Neural cell (in vitro differentiated cells): ENCODE results near the gene RNU7-1. TPM values are rescaled to one million over a fixed set of nuclear protein-coding genes. Genes with fewer than 3 reads are reported as not detected.

Experiments used
- H2AFZ ChIP-seq: fragments of 200-600, 300-800 bp; sonication (generic), shearing (Covaris generic); 2 replicates; pipeline ENCODE4 v1.6.0; 2014; ENCODE audit warnings: low read depth, mild to moderate bottlenecking, antibody characterized with exemption, low read length, moderate library complexity
- H3F3A ChIP-seq: fragments of 200-600 bp; shearing (Covaris generic); 2 replicates; pipeline ENCODE4 v1.6.1; 2016; ENCODE audit warnings: mild to moderate bottlenecking, moderate library complexity, mixed read lengths, antibody characterized with exemption, low read length; ENCODE audit not compliant: insufficient read depth, poor library complexity, severe bottlenecking
- H3K27ac ChIP-seq: fragments of 200-600, 300-800 bp; sonication (generic), shearing (Covaris generic); 2 replicates; pipeline ENCODE4 v1.5.1; 2014; ENCODE audit warnings: mild to moderate bottlenecking, low read length, moderate library complexity
- H3K27me3 ChIP-seq: fragments of 300-800, 200-600 bp; sonication (generic), shearing (Covaris generic); 2 replicates; pipeline ENCODE4 v1.6.0; 2014; ENCODE audit warnings: mild to moderate bottlenecking, low read depth, low read length, moderate library complexity; ENCODE audit not compliant: insufficient read depth
- H3K36me3 ChIP-seq: fragments of 300-800, 200-600 bp; sonication (generic), shearing (Covaris generic); 2 replicates; pipeline ENCODE4 v1.5.1; 2014; ENCODE audit warnings: mild to moderate bottlenecking, antibody characterized with exemption, low read length, moderate library complexity; ENCODE audit not compliant: insufficient read depth
- H3K4me2 ChIP-seq: fragments of 300-800, 200-600 bp; sonication (generic), shearing (Covaris generic); 2 replicates; pipeline ENCODE4 v1.6.0; 2014; ENCODE audit warnings: mild to moderate bottlenecking, low read length
- H3K4me3 ChIP-seq: fragments of 300-800, 200-600 bp; sonication (generic), shearing (Covaris generic); 2 replicates; pipeline ENCODE4 v1.5.1; 2014; ENCODE audit warnings: mild to moderate bottlenecking, low read length, moderate library complexity
- H3K79me2 ChIP-seq: fragments of 200-600 bp; shearing (Covaris generic); replicated peaks from 2 replicates; pipeline ENCODE4 v1.6.0; 2014; ENCODE audit warnings: mild to moderate bottlenecking, low read length, moderate library complexity; ENCODE audit not compliant: insufficient read depth
- H3K9ac ChIP-seq: fragments of 300-800, 200-600 bp; sonication (generic), shearing (Covaris generic); 2 replicates; pipeline ENCODE4 v1.6.1; 2016; ENCODE audit warnings: mild to moderate bottlenecking, low read length, mixed read lengths
- H3K9me2 ChIP-seq: fragments of 200-600 bp; shearing (Covaris generic); 2 replicates; pipeline ENCODE4 v1.6.1; 2016; ENCODE audit warnings: mild to moderate bottlenecking, low read length, mixed read lengths; ENCODE audit not compliant: insufficient read depth
- H3K9me3 ChIP-seq: fragments of 200-600, 300-800 bp; sonication (generic), shearing (Covaris generic); 2 replicates; pipeline ENCODE4 v1.6.1; 2016; ENCODE audit warnings: mild to moderate bottlenecking, mixed run types, low read length, moderate library complexity, mixed read lengths
- H4K20me1 ChIP-seq: fragments of 200-600 bp; shearing (Covaris generic); 2 replicates; pipeline ENCODE4 v1.6.1; 2016; ENCODE audit warnings: mild to moderate bottlenecking, mixed run types; ENCODE audit not compliant: insufficient read depth
- EP300 ChIP-seq: fragments of 450-650 bp; conservative IDR thresholded peaks from 2 replicates; pipeline ENCODE4 v1.6.1; 2014; ENCODE audit warnings: antibody characterized with exemption, mild to moderate bottlenecking, moderate library complexity; ENCODE audit not compliant: poor library complexity, severe bottlenecking
- POLR2AphosphoS5 ChIP-seq: IDR thresholded peaks from 2 replicates; pipeline ENCODE4 v1.6.1; 2012
- RAD21 ChIP-seq: fragments of 450-650 bp; conservative IDR thresholded peaks from 2 replicates; pipeline ENCODE4 v1.6.1; 2014; ENCODE audit warnings: antibody characterized with exemption, mild to moderate bottlenecking, moderate library complexity
- SMC3 ChIP-seq: fragments of 450-650 bp; conservative IDR thresholded peaks from 2 replicates; pipeline ENCODE4 v1.6.1; 2014; ENCODE audit warnings: antibody characterized with exemption, mild to moderate bottlenecking, moderate library complexity; ENCODE audit not compliant: poor library complexity
- polyA plus RNA-seq: library from polyadenylated mRNA; depleted of rRNA; stranded (reverse); fragments of >200 nt; gene quantifications from 2 replicates; pipeline ENCODE4 v1.2.3, GENCODE V29; 2014
- TF ChIP-seq, protein P1 (sequence below): IDR thresholded peaks from 2 replicates; pipeline ENCODE4 v1.6.1; 2012; ENCODE audit warnings: borderline replicate concordance

The RNU7-1 gene
- polyA plus RNA-seq, 1 donor from 2014 or later, result not detected

- TF ChIP-seq POLR2AphosphoS5, result no peak
These were observed 10.9 kb downstream of the RNU7-1 start (continued) for GRCh38 chr12:6954316-6955107.

DNA sequence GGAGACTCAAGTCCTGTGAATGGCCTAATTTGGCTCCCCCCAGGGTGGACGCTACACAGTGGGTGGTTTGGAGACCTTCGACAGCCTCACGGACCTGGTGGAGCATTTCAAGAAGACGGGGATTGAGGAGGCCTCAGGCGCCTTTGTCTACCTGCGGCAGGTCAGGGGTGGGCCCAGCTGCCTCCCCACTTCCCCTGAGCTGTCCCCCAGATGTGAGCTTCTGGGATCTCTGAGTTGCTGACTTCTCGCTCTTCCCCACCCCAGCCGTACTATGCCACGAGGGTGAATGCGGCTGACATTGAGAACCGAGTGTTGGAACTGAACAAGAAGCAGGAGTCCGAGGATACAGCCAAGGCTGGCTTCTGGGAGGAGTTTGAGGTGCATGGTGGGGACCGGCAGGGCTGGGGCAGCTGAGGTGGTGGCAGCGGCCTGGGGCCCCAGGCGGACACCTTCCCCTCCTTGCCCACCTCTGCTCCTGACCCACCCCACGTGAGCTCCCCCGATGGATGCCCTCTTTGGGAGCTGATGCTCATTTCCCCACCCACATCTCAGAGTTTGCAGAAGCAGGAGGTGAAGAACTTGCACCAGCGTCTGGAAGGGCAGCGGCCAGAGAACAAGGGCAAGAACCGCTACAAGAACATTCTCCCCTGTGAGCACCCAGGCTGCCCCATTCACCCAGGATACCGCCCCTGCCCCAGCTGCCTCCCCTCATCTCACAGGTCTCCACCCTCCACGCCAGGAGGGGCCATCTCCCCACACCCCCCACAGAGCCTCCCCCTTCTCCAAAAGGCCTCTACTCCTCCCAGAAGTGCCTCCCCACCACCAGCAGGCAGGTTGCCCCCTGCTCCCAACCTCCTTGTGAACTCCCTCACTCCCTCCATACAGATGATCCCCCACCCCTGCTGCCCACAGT is 11.7 kb downstream of the RNU7-1 start:
- no peaks in the 10 kb centered on the region for H3K36me3 ChIP-seq
- no peak for TF ChIP-seq POLR2AphosphoS5
- TF ChIP-seq RAD21, result no peak
- no peak for TF ChIP-seq EP300
- H3F3A ChIP-seq, result no peaks in the 10 kb centered on the region
- H3K27me3 ChIP-seq, result no peaks in the 10 kb centered on the region
- H2AFZ ChIP-seq, result no peak overlapping the region
- H3K4me3 ChIP-seq, result no peak overlapping the region
- no peak overlapping the region for H3K4me2 ChIP-seq
- no peak overlapping the region for H3K27ac ChIP-seq
- no peaks in the 10 kb centered on the region for H3K9me2 ChIP-seq
- H3K9me3 ChIP-seq, result no peaks in the 10 kb centered on the region
- H3K79me2 ChIP-seq, result no peaks in the 10 kb centered on the region
- H4K20me1 ChIP-seq, result no peaks in the 10 kb centered on the region
- H3K9ac ChIP-seq, result no peak overlapping the region

GRCh38 chr12:6956021-6956727 is 12.6 kb downstream of the RNU7-1 start:
- Histone ChIP-seq H3K4me2 (no peak overlapping the region), H3K9me3 (no peaks in the 10 kb centered on the region), H3K36me3 (no peaks in the 10 kb centered on the region), H3K79me2 (no peaks in the 10 kb centered on the region), H3K4me3 (no peak overlapping the region), H3K27me3 (no peaks in the 10 kb centered on the region), H2AFZ (no peak overlapping the region), H3K9me2 (no peaks in the 10 kb centered on the region), H4K20me1 (no peaks in the 10 kb centered on the region), H3K9ac (no peak overlapping the region), H3K27ac (no peak overlapping the region), H3F3A (no peaks in the 10 kb centered on the region)
- TF ChIP-seq, protein P1, sequence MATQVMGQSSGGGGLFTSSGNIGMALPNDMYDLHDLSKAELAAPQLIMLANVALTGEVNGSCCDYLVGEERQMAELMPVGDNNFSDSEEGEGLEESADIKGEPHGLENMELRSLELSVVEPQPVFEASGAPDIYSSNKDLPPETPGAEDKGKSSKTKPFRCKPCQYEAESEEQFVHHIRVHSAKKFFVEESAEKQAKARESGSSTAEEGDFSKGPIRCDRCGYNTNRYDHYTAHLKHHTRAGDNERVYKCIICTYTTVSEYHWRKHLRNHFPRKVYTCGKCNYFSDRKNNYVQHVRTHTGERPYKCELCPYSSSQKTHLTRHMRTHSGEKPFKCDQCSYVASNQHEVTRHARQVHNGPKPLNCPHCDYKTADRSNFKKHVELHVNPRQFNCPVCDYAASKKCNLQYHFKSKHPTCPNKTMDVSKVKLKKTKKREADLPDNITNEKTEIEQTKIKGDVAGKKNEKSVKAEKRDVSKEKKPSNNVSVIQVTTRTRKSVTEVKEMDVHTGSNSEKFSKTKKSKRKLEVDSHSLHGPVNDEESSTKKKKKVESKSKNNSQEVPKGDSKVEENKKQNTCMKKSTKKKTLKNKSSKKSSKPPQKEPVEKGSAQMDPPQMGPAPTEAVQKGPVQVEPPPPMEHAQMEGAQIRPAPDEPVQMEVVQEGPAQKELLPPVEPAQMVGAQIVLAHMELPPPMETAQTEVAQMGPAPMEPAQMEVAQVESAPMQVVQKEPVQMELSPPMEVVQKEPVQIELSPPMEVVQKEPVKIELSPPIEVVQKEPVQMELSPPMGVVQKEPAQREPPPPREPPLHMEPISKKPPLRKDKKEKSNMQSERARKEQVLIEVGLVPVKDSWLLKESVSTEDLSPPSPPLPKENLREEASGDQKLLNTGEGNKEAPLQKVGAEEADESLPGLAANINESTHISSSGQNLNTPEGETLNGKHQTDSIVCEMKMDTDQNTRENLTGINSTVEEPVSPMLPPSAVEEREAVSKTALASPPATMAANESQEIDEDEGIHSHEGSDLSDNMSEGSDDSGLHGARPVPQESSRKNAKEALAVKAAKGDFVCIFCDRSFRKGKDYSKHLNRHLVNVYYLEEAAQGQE, result no peak
- TF ChIP-seq SMC3, result no peak
